NCI-H2081 (cell line): ENCODE results near the gene NSUN4.
"Not testable (repeated sequence)": the region's sequence is repeated elsewhere in the genome, so short reads cannot be mapped to it uniquely, and the experiment has no call there.

Experiments
- DNase-seq, 2 experiments: peaks; one replicate each; lab custom pipeline; 2025; lab: John Stamatoyannopoulos, UW

The NSUN4 gene

DNA sequence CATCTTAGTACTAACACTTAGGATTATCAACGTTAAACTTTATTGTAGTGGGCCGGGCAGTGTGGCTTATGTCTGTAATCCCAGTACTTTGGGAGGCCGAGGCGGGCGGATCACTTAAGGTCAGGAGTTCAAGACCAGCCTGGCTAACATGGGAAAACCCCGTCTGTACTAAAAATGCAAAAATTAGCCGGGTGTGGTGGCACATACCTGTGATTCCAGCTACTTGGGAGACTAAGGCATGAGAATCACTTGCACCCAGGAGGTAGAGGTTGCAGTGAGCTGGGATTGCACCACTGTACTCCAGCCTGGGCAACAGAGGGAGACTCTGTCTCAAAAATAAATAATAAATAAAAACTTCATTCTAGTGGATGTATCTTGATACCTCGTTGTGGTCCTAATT lies 25.2 kb downstream of the NSUN4 start:
- DNase-seq = not testable (repeated sequence)

DNA sequence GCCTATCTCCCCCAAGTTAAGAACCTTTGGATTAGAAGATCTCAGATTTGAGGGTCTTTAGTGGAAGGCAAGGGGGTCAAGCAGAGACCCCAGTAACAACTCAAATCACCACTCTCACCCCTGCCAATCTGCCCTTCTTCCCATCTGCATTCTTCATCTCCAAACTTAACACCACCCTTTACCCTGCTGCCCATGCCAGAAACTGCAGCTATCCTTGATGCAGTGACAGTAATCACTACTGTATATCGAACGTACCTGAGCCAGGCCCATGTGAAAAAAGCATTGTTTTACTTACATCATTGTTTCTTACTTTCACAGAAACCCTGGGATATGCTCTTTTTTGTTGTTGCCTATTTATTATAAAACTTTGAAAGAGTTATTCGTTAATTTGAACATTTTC lies 26.5 kb downstream of the NSUN4 start:
- DNase-seq = no peak

DNA sequence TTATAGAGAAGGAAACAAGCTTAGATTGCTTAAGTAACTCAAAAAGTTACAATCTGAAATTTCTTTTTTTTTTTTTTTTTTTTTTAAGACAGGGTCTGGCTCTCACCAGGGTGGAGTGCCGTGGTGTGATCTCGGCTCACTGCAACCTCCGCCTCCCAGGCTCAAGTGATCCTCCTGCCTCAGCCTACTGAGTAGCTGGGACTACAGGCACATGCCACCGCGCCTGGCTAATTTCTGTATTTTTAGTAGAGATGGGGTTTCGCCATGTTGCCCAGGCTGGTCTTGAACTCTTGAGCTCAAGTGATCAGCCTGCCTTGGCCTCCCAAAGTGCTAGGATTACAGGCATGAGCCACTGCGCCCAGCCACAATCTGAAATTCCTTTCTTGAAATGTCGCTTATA lies 27.1 kb downstream of the NSUN4 start:
- DNase-seq = not testable (repeated sequence)

DNA sequence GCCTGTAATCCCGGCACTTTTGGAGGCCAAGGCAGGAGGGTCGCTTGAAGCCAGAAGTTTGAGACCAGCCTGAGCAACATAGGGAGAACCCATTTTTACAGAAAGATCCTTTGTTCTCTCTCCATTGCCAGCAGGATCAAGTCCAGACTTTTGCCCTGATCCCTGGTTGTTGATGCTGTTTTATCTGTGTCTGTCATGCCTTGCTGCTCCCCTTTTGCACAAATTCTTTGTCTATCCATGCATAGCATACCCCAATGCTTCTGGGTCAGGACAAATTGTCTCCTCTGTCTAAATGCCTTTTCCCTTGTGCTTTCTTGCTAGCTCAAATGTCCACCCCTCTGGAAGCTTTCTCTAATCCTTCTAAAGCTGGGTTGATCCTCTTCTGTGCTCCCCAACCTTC lies 28.2 kb downstream of the NSUN4 start:
- no peak for DNase-seq

DNA sequence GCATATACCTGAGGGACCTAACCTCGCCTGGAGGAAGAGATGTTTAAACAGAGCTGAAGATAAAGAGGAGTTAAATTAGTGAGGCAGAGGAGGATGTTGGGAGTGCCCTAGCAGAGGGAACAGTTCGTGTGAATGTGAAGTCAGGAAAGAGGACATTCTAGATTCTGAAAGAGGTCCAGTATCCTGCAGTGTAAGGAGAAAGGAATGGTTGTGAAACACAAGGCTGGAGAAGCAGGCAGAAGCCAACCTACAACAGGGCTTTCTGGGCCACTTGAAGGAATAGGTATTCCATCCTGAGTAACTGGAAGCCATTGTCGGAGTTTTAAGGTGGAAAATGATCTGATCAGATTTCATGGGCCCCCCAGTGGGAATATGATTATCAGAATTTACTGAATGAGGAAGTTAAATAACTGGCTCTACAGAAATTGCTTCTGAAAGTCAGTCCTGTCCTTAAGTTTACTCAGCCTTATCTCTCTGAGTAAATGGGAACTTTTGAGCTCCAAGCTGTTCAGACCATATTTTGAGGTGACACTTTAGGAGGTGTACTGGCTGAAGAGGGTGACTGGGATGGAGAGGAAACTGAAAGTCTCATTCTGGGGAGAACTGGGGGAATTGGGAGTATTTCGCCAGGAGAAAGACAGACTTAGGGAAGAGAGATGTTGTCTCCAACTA lies 29.1 kb downstream of the NSUN4 start:
- DNase-seq = no peak

DNA sequence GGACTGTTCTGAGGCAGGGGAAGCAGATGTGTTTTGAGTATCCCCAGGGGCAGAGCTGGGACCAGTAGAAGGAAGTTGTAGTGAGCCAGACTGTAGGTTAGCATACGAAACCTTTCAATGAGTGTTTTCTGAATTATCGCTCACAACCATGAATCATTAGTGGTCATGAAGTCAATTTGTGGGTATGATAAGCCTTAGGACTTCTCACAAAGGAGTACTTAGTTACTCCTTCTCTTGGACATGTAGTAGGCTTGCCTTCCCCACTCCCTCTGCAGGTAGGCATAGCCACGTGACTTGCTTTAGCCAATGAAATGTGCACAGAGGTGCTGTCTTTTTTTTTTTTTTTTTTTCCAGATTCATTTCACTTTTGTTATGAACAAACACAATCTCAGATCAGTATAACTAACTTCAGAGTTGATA lies 29.6 kb downstream of the NSUN4 start:
- no peak for DNase-seq

DNA sequence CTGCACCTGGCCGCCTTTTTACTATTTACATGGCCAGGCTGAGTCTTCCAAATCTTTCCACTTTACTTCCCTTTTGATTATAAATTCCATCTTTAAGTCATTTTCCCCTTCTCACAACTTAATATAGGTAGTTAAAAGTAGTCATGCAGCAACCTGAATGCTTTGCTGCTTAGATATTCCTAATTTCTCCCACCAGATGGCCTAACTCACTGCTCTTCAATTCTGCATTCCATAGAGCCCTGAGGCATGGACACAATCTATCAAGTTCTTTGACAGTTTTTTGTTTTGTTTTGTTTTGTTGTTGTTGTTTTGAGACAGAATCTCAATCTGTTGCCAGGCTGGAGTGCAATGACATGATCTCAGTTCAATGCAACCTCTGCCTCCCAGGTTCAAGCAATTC lies 31.8 kb downstream of the NSUN4 start:
- DNase-seq = no peak

DNA sequence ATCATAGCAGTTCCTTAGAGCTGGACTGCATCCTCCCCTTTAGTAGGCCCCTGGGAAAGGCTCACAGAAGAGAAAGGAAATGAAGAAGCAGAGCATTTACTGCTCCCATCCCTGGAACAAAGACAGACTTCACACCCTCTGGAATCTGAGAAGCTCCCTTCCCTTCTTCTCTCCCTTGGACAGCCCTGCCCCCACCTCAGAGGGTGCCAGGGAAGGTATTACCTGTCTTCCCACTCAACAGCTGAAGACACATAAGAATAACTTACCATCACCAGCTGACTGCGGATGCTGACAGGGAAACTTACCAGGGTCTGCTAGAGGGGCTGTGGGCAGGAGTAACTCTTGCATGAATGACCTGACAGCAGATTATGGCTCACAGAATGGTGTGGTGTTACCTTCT lies 39.4 kb downstream of the NSUN4 start:
- no peak for DNase-seq

DNA sequence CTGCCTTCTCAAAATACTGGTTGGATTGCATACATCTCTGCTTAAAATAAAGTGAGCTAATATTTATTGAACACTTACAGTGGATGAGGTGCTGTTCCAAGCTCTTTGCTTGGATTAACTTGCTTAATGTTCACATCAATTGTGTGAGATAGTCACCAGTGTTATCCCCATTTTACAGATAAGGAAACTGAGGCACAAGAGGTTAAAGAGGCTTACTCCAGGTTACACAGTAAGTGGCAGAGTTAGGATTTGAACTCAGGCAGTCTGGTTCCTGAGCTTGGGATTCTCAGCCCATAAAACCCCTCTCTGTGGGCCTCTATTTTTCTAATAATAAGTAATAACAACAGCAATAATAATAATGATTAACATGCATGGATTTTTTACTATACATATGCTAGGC lies 39.9 kb downstream of the NSUN4 start:
- no peak for DNase-seq

DNA sequence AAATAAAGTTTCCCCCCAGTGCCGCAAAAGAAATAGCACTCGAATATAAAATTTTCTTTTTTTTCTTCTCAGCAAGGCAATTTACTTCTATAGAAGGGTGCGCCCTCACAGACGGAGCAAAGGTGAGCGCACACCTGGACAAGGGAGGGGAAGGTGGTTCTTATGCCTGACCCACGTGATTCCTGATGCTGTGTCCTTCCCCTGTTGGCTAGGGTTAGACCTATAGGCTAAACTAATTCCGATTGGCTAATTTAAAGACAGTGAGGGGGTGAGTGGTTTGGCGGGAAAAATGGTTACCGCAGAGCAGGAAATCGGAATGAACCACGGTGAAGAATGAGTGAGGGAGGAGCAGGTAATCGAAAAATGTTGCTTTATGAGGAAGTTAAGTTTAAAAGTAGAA lies 52.9 kb downstream of the NSUN4 start:
- DNase-seq = no peak

DNA sequence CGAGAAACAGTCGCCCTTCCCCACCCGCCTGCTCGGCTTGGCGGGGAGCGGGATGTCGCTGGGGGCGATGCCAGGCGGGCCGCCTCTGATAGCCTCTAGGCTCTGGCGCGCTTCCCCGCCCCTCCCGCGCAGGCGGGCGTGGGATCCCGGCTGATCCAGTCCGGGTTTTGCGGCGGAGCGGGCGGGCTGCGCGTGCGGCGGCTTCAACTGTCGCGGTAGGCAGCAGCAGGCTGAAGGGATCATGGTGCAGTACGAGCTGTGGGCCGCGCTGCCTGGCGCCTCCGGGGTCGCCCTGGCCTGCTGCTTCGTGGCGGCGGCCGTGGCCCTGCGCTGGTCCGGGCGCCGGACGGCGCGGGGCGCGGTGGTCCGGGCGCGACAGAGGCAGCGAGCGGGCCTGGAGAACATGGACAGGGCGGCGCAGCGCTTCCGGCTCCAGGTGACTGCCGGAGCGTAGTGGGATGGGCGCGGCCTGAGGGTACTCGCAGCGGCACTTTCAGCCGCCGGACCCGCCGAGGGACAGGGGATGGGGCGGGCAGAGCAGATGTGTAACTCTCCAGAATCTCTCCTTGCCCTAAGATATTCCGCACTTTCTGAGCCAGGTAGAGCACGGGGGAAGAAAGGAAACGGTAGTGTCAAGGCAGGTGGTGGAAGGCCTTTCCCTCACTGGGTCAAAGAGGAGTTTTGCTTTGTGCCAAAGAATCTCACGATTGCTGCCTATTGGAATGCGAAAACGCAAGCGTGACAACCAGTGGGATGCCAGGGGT lies 53.7 kb downstream of the NSUN4 start, which contains the start of gene FAAH:
FAAH (plus strand) TSS at position 210 of the 764 bp plus-strand sequence; CDS start at position 242, 32 bp downstream.
- peak; percentile 20 to 67 for DNase-seq

DNA sequence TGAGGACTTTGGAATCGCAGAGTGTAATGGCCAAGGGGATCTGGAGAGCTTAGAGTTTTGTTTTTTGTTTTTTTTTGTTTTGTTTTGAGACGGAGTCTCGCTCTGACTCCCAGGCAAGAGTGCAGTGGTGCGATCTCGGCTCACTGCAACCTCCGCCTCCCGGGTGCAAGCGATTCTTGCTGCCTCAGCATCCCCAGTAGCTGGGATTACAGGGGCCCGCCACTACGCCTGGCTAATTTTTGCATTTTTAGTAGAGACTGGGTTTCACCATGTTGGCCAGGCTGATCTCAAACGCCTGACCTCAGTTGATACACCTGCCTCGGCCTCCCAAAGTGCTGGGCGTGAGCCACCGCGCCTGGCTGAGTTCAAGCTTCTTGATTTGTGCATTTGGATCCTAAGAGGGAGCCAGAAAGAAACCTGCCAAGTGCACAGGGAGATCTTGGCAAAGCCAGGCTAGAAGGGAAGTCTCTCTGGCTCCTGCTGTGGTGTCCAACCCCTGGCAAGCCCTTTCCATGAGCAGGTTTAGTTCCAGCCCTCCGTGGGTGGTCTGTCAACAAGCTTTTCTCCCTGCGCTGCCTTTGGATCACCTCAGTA lies 54.4 kb downstream of the NSUN4 start:
- DNase-seq = peak; percentile 28 to 56

DNA sequence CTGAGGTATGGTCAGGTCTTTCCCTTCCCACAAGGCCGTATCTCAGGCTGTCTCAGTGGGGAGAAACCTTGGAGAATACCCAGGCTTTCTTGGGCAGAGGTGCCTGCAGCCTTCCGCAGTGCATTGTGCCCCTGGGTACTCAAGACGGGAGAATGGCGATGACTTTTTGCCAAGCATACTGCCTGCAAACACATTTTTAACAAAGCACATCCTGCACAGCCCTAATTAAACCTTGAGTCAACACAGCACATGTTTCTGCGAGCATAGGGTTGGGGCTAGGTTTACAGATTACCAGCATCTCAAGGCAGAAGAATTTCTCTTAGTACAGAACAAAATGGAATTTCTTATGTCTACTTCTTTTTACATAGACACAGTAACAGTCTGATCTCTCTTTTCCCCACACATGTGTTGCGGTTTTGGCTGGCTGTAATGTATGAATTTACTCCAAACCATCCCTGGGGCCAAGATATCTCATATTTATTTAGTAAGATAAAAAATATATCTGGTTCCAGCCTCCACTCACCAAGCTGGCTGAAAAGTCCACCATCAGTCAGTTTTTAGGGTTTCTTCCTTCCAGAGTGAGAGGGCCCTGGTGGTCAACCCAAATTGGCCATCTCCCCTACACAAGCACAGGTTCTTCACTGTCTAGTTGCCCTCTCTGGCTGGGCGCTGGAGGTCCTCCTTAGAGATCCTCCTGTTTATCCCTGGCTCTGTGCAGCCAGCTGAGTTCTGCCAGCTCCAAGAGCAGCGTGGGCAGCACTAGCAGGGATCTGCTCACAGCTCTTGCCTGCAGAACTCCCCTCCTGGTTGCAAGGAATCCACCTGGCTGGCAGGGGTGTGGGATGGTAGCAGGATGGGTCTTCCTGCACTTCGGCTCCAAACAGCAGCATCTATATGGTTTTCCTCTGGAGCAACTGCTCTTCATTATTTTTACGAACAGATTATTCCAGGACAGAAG lies 56.1 kb downstream of the NSUN4 start:
- DNase-seq = peak; percentile 59 to 81

DNA sequence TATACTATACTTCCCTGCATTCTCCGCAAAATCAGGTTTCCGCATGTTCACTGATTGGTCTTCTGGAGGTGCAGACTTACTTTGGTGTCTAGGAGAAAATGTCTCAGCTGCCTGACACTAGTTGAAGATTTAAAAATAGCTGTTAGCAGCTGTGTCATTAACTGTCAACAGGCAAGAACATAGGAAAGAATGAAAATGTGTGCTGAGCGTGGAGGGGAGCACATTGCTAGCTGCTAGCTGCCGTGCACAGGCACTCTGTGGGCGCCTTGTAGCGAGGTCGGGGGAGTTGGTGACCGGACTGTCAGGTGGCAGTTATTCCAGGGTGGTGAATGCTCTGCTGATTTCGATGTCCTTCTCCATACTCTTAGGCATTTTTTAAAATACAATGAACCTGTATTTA lies 58.7 kb downstream of the NSUN4 start:
- peak in 1 of 2 experiments; percentile 51 for DNase-seq

DNA sequence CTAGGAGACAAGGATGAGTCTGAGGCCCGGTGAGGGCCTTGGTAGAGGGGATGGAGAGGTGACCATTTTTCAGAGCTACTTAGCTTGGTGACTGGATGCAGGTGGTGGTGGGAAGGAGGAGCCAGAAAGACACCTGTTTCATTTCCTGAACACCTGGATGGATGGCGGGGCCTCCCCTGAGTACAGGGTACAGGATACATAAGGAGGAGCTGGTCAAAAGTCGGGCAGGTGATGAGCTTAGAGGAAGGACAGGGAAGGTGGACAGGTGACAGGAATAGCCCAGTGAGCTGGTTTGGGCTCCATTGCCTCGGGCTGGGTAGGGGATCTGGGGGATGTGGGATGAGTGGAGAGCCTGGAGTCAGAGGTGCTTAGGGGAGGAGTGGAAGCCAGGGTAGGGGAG lies 59.8 kb downstream of the NSUN4 start:
- DNase-seq = peak; percentile 32 to 69

DNA sequence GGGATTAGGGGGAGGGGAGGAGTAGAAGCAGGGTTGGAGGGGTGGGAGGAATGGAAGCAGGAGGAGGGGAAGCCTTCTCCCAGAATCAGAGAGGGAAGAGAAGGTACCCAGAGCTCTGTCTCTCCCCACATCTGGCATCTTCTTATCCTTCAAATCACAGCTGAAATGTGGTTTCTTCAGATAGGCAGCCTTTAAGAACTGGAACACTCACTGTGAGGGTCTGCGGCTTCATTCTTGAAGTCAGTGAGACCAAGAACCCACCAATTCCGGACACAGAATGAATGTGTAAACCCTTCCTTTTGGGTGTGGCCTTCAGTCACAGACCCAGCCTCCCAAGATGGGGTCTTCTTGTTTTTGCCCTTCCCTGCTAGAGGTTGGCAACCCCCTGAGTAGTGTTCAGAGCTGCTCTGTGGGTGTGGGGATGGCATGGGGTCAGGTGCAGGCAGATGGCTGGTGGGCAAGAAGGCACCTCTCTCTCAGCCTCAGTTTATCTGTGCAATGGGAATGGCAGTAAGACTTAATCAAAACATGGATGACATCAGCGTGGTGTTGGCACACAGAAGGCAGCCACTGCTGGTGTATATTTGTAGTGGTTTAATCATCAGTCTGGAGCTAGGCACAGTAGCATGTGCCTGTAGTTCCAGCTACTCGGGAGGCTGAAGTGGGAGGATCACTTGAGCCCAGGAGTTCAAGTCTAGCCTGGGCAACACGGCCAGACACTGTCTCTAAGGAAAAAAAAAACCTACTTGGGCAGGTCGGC lies 60.7 kb downstream of the NSUN4 start:
- DNase-seq = no peak

DNA sequence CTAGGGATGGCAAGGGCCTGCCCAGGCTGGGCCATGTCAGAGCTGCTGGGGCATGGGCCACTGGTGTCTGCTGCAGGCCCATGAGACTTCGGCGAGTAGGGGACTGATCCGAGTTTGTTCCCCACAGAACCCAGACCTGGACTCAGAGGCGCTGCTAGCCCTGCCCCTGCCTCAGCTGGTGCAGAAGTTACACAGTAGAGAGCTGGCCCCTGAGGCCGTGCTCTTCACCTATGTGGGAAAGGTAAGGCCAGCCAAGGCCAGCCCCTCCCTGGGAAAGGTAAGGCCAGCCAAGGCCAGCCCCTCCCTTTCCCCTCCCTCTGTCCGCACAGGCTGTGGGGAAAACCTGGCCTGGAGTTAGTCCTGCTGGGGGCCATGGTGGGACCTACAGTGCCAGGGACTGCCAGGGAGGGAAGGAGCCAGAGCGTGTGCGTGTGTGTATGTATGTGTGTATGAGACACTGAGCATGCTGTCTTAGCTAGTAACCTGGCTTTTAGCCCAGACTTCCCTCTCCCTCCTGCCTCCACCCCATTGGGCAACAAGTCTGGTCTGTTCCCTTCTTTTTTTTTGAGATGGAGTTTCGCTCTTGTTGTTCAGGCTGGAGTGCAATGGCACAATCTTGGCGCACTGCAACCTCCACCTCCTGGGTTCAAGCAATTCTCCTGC lies 61.5 kb downstream of the NSUN4 start:
- DNase-seq = peak; percentile 37 to 69

DNA sequence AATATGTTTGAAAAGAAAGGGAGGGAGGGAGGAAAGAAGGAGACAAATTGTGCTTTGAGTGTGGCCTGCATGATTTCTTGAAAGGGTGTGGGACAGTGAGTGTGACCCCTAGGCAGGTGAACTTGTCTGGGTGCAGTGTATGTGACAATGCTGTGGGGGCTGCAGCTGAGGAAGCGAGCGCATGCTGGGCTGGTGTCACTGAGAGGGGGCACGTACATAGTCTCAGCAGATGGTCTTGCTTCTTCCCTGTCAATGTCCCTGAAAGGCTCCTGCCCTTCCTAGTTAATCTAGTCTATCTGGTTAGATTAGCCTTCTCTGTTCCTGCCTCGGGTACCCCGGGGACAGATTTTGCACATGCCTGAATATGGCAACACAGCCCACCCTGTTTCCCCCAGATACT lies 63.3 kb downstream of the NSUN4 start:
- DNase-seq = no peak

DNA sequence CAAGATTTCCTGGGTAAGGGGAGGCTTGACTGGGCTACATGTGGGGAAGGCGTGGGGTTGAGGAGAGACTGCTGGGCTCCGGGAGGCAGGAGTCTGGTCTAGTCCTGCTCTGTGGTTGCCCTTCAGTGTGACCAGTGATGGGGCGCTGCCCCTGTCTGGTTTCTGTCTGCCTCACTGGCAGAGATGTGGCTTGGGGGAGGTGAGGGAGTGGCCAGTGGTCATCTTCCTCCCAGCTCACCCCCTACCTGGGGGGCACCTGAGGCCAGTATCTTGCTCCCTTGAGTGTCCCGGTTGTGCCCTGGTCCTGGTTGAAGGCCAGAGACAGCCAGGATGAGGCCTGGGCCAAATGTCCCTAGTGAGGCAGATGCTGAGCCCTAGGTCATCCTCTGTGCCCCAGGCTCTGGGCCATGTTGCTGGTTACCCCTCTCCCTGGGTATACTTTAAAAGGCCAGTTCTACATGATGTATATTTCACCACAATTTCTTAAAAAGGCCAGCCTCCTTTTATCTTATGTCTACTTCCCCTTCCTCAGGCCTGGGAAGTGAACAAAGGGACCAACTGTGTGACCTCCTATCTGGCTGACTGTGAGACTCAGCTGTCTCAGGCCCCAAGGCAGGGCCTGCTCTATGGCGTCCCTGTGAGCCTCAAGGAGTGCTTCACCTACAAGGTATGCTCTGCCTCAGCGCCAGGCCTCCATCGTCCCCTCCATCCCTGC lies 64.0 kb downstream of the NSUN4 start:
- no peak for DNase-seq

DNA sequence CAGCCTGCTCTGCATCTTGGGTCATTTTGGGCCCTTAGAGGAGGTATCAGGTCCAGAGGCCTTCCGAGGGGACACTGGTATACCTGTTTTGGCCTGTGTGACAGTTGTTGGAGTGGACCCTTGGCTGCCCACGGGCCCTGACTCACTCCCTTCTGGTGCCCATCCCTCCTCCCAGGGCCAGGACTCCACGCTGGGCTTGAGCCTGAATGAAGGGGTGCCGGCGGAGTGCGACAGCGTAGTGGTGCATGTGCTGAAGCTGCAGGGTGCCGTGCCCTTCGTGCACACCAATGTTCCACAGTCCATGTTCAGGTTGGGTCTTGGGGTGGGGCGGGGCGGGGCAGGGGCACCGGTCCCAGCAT lies 64.6 kb downstream of the NSUN4 start:
- DNase-seq = no peak
